ENCODE results near the gene LECT2.

LECT2 gene

DNA sequence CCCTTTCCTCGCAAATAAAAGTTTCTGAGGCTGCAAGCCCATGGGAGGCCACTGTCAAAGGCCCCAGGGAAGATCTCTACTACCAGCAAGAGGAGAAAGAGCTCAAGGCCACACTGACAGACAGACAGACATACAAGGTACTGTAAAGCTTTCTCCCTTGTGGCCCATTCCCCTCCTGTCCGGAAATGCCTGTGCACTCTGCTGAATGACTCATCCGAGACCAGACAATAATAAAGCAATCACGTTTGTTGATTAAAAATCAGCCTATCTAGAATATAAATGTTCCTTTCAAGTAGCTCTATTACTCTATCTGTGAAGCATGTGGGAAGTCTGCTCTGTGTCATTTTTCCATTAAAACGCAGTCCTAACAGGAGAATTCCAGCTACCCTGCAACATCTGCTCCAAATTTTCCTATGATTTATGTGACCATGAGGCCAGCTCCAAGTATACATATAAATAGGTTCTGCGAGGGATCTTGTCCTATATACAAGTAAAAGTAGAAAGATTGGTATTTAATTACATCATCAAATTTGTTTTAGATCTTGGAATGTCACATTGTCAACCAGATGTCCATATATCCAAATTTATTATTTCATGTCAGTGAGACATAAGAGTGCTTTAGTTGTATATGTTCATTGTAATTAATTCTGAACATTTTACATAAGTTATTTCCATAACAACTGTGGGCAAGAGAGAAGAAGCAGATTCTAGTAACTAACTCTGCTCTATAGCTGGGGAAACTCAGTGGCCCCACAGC, 39.3 kb upstream of the LECT2 start:
- no peak overlapping the region for H3K27ac ChIP-seq (ENCODE audit: insufficient read depth, low read length, poor library complexity, severe bottlenecking)
- H3K9me3 ChIP-seq (ENCODE audit: control insufficient read depth, low read length), result no peaks in the 10 kb centered on the region
- no peaks in the 10 kb centered on the region for H3K4me1 ChIP-seq (ENCODE audit: control insufficient read depth, insufficient read depth, low read length, poor library complexity, severe bottlenecking)
- H3K36me3 ChIP-seq (ENCODE audit: control insufficient read depth, insufficient read depth, low read length), result no peaks in the 10 kb centered on the region
- H3K27me3 ChIP-seq (replicated peaks; ENCODE audit: control insufficient read depth, insufficient read depth, low read length, poor library complexity, severe bottlenecking), result no peaks in the 10 kb centered on the region
- DNase-seq, result no peak
- H3K4me3 ChIP-seq (ENCODE audit: insufficient read depth, low read depth, low read length, poor library complexity, severe bottlenecking), result no peak overlapping the region

- no peak for DNase-seq
- no peaks in the 10 kb centered on the region for H3K9me3 ChIP-seq (ENCODE audit: control insufficient read depth, low read length)
- no peaks in the 10 kb centered on the region for H3K36me3 ChIP-seq (ENCODE audit: control insufficient read depth, insufficient read depth, low read length)
Observed at GRCh38 chr5:135993335-135993879, 38.6 kb upstream of the LECT2 start.

DNA sequence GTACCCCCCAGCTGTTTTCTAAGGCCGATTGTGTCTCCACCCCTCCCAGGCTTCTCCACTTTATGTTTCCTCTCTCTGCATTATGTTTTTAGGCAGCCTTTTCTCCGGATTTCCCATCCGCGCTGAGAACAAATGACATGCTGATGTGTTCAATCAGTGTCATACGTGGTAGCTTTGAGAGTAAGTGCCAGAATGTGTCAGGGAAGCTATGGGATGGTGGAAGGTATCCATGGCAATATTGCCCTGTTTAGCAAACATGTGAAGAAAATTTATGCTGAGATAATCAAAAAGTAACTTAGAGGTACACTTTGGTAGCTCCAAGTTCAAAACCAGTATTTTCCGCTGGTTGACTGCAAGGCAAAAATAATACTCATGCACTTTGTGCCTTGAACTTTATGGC, 36.6 kb upstream of the LECT2 start:
- Histone ChIP-seq H3K4me1 (ENCODE audit: control insufficient read depth, insufficient read depth, low read length, poor library complexity, severe bottlenecking) (no peaks in the 10 kb centered on the region), H3K4me3 (ENCODE audit: insufficient read depth, low read depth, low read length, poor library complexity, severe bottlenecking) (no peak overlapping the region), H3K27me3 (replicated peaks; ENCODE audit: control insufficient read depth, insufficient read depth, low read length, poor library complexity, severe bottlenecking) (no peaks in the 10 kb centered on the region), H3K9me3 (ENCODE audit: control insufficient read depth, low read length) (no peaks in the 10 kb centered on the region), H3K27ac (ENCODE audit: insufficient read depth, low read length, poor library complexity, severe bottlenecking) (no peak overlapping the region), H3K36me3 (ENCODE audit: control insufficient read depth, insufficient read depth, low read length) (no peaks in the 10 kb centered on the region)
- no peak for DNase-seq

More at GRCh38 chr5:135993335-135993879, 38.6 kb upstream of the LECT2 start:
- Histone ChIP-seq H3K4me3 (ENCODE audit: insufficient read depth, low read depth, low read length, poor library complexity, severe bottlenecking) (no peak overlapping the region), H3K4me1 (ENCODE audit: control insufficient read depth, insufficient read depth, low read length, poor library complexity, severe bottlenecking) (no peaks in the 10 kb centered on the region), H3K27ac (ENCODE audit: insufficient read depth, low read length, poor library complexity, severe bottlenecking) (no peak overlapping the region), H3K27me3 (replicated peaks; ENCODE audit: control insufficient read depth, insufficient read depth, low read length, poor library complexity, severe bottlenecking) (no peaks in the 10 kb centered on the region)

GRCh38 chr5:135990528-135991255, 35.9 kb upstream of the LECT2 start:
- no peaks in the 10 kb centered on the region for H3K36me3 ChIP-seq (ENCODE audit: control insufficient read depth, insufficient read depth, low read length)
- no peak overlapping the region for H3K27ac ChIP-seq (ENCODE audit: insufficient read depth, low read length, poor library complexity, severe bottlenecking)
- no peaks in the 10 kb centered on the region for H3K27me3 ChIP-seq (replicated peaks; ENCODE audit: control insufficient read depth, insufficient read depth, low read length, poor library complexity, severe bottlenecking)
- H3K4me1 ChIP-seq (ENCODE audit: control insufficient read depth, insufficient read depth, low read length, poor library complexity, severe bottlenecking), result no peaks in the 10 kb centered on the region
- DNase-seq, result no peak
- H3K9me3 ChIP-seq (ENCODE audit: control insufficient read depth, low read length), result no peaks in the 10 kb centered on the region
- no peak overlapping the region for H3K4me3 ChIP-seq (ENCODE audit: insufficient read depth, low read depth, low read length, poor library complexity, severe bottlenecking)

DNA sequence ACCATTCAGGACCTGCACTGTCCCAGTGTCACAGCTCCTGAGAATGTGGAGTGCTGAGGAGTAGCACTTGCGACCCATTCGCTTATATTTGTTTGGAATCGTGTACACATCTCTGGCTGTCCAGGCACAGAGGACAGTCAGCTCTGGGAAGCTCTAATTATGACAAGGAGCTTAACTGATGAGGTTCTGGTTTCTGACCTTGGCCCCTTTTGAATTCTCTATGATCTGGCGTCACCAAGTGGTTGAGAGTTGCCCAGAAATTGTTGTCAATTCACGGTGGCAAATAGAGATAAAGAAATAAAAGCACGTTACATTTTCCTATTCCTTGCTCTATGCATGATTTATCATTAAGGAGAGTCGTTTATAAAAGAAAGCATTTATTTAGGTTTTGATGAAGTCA, 34.9 kb upstream of the LECT2 start:
- no peaks in the 10 kb centered on the region for H3K27me3 ChIP-seq (replicated peaks; ENCODE audit: control insufficient read depth, insufficient read depth, low read length, poor library complexity, severe bottlenecking)

DNA sequence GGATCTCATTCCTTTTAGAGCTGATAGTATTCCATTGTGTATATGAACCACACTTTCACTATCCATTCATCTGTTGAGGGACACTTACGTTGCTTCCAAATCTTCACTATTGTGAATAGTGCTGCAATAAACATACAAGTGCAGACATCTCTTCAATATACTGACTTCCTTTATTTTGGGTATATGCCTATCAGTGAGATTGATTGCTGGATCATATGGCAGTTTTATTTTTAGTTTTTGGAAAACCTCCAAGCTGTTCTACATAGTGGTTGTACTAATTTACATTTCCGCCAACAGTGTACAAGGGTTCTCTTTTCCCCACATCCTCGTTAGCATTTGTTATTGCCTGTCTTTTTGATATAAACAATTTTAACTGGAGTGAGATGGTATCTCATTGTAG, 33.8 kb upstream of the LECT2 start:
- Histone ChIP-seq H3K4me3 (ENCODE audit: insufficient read depth, low read depth, low read length, poor library complexity, severe bottlenecking) (no peak overlapping the region), H3K36me3 (ENCODE audit: control insufficient read depth, insufficient read depth, low read length) (no peaks in the 10 kb centered on the region), H3K4me1 (ENCODE audit: control insufficient read depth, insufficient read depth, low read length, poor library complexity, severe bottlenecking) (no peaks in the 10 kb centered on the region), H3K27me3 (replicated peaks; ENCODE audit: control insufficient read depth, insufficient read depth, low read length, poor library complexity, severe bottlenecking) (no peaks in the 10 kb centered on the region), H3K27ac (ENCODE audit: insufficient read depth, low read length, poor library complexity, severe bottlenecking) (no peak overlapping the region), H3K9me3 (ENCODE audit: control insufficient read depth, low read length) (no peaks in the 10 kb centered on the region)
- no peak for DNase-seq

More for the DNA sequence above, 34.9 kb upstream of the LECT2 start:
- Histone ChIP-seq H3K4me3 (ENCODE audit: insufficient read depth, low read depth, low read length, poor library complexity, severe bottlenecking) (no peak overlapping the region), H3K4me1 (ENCODE audit: control insufficient read depth, insufficient read depth, low read length, poor library complexity, severe bottlenecking) (no peaks in the 10 kb centered on the region), H3K27ac (ENCODE audit: insufficient read depth, low read length, poor library complexity, severe bottlenecking) (no peak overlapping the region), H3K36me3 (ENCODE audit: control insufficient read depth, insufficient read depth, low read length) (no peaks in the 10 kb centered on the region), H3K9me3 (ENCODE audit: control insufficient read depth, low read length) (no peaks in the 10 kb centered on the region)
- no peak for DNase-seq

- H3K27ac ChIP-seq (ENCODE audit: insufficient read depth, low read length, poor library complexity, severe bottlenecking), result no peak overlapping the region
- H3K9me3 ChIP-seq (ENCODE audit: control insufficient read depth, low read length), result no peaks in the 10 kb centered on the region
- H3K27me3 ChIP-seq (replicated peaks; ENCODE audit: control insufficient read depth, insufficient read depth, low read length, poor library complexity, severe bottlenecking), result no peaks in the 10 kb centered on the region
- DNase-seq, result no peak
- no peaks in the 10 kb centered on the region for H3K36me3 ChIP-seq (ENCODE audit: control insufficient read depth, insufficient read depth, low read length)
- no peak overlapping the region for H3K4me3 ChIP-seq (ENCODE audit: insufficient read depth, low read depth, low read length, poor library complexity, severe bottlenecking)
- H3K4me1 ChIP-seq (ENCODE audit: control insufficient read depth, insufficient read depth, low read length, poor library complexity, severe bottlenecking), result no peaks in the 10 kb centered on the region
Observed at GRCh38 chr5:135986891-135987401, 32.2 kb upstream of the LECT2 start.

DNA sequence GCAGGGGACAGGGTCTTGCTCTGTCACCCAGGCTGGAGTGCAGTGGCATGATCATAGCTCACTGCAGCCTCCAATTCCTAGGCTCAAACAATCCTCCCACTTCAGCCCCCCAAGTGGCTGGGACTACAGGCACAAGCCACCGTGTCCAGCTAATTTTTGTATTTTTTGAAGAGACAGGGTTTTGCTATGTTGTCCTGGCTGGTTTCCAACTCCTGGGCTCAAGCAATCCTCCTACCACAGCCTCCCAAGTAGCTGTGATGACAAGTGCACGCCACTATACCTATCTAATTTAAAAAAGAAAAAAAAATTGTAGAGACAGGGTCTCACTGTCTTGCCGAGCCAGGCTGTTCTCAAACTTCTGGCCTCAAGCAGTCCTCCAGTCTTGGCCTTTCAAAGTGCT, 31.6 kb upstream of the LECT2 start:
- Histone ChIP-seq H3K9me3 (ENCODE audit: control insufficient read depth, low read length) (no peaks in the 10 kb centered on the region), H3K27ac (ENCODE audit: insufficient read depth, low read length, poor library complexity, severe bottlenecking) (no peak overlapping the region), H3K27me3 (replicated peaks; ENCODE audit: control insufficient read depth, insufficient read depth, low read length, poor library complexity, severe bottlenecking) (no peaks in the 10 kb centered on the region), H3K36me3 (ENCODE audit: control insufficient read depth, insufficient read depth, low read length) (no peaks in the 10 kb centered on the region), H3K4me3 (ENCODE audit: insufficient read depth, low read depth, low read length, poor library complexity, severe bottlenecking) (no peak overlapping the region), H3K4me1 (ENCODE audit: control insufficient read depth, insufficient read depth, low read length, poor library complexity, severe bottlenecking) (no peaks in the 10 kb centered on the region)
- DNase-seq, result no peak

GRCh38 chr5:135985951-135986350, 31.2 kb upstream of the LECT2 start:
- Histone ChIP-seq H3K4me1 (ENCODE audit: control insufficient read depth, insufficient read depth, low read length, poor library complexity, severe bottlenecking) (no peaks in the 10 kb centered on the region), H3K27me3 (replicated peaks; ENCODE audit: control insufficient read depth, insufficient read depth, low read length, poor library complexity, severe bottlenecking) (no peaks in the 10 kb centered on the region), H3K4me3 (ENCODE audit: insufficient read depth, low read depth, low read length, poor library complexity, severe bottlenecking) (no peak overlapping the region), H3K36me3 (ENCODE audit: control insufficient read depth, insufficient read depth, low read length) (no peaks in the 10 kb centered on the region), H3K9me3 (ENCODE audit: control insufficient read depth, low read length) (no peaks in the 10 kb centered on the region), H3K27ac (ENCODE audit: insufficient read depth, low read length, poor library complexity, severe bottlenecking) (no peak overlapping the region)
- no peak for DNase-seq

DNA sequence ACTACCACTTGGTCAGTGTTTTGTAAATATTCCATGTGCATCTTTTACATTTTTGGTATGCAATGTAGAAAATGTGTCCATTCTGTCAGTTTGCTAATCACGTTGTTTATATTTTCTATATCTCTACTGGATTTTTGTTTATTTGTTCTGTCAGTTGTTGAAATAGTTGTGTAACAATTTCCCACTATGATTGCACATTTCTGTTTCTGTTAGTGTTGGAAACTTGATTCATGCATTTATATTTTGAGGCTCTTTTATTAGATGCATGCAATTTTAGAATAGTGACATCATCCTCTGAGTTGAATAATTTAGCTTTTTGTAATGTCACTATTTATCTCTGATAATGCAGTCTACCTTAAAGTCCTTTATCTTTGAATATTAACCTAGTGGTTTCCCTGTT, 25.8 kb upstream of the LECT2 start:
- no peak for DNase-seq
- Histone ChIP-seq H3K4me3 (ENCODE audit: insufficient read depth, low read depth, low read length, poor library complexity, severe bottlenecking) (no peak overlapping the region), H3K4me1 (ENCODE audit: control insufficient read depth, insufficient read depth, low read length, poor library complexity, severe bottlenecking) (no peaks in the 10 kb centered on the region), H3K9me3 (ENCODE audit: control insufficient read depth, low read length) (no peaks in the 10 kb centered on the region), H3K27me3 (replicated peaks; ENCODE audit: control insufficient read depth, insufficient read depth, low read length, poor library complexity, severe bottlenecking) (peaks cover 8% of the 10 kb centered on the region), H3K36me3 (ENCODE audit: control insufficient read depth, insufficient read depth, low read length) (no peaks in the 10 kb centered on the region), H3K27ac (ENCODE audit: insufficient read depth, low read length, poor library complexity, severe bottlenecking) (no peak overlapping the region)
